Lung (tissue), 12 donors: ENCODE results near the gene LDLRAD2. TPM values are rescaled to one million over a fixed set of nuclear protein-coding genes. Genes with fewer than 3 reads are reported as not detected.
A peak's percentile ranks its signal among the peaks of the same experiment; 100 is the strongest.

Experiments
- ATAC-seq: fragments of 200-7000 bp; cut with Tn5 transposase; one replicate; pipeline ENCODE4 v1.9.1; 2020; ENCODE audit warnings: moderate number of reproducible peaks; ENCODE audit not compliant: insufficient read depth, low FRiP score
- DNase-seq, 3 donors: peaks; one replicate each; pipeline ENCODE4 v3.0.0-alpha.2; 2013 to 2017
- H3K27ac ChIP-seq, 2 donors: one replicate each; pipeline ENCODE4 v1.5.1; 2013; ENCODE audit warnings: mild to moderate bottlenecking in 2 of 2, moderate library complexity in 2 of 2, control low read depth in 1 of 2, inconsistent platforms in 1 of 2, low read depth in 1 of 2, low read length in 1 of 2
- H3K27me3 ChIP-seq, 3 donors: one replicate each; pipeline ENCODE4 v1.5.1; 2013; ENCODE audit warnings: low read length in 2 of 3; ENCODE audit not compliant: control insufficient read depth in 3 of 3, insufficient read depth in 3 of 3
- H3K36me3 ChIP-seq, 4 donors: one replicate each; pipeline ENCODE4 v1.5.1; 2013; ENCODE audit warnings: low read length in 4 of 4, mild to moderate bottlenecking in 1 of 4, moderate library complexity in 1 of 4; ENCODE audit not compliant: control insufficient read depth in 4 of 4, insufficient read depth in 4 of 4
- H3K4me1 ChIP-seq, 5 donors: one replicate each; pipeline ENCODE4 v1.5.1; 2013; ENCODE audit warnings: low read length in 5 of 5, mild to moderate bottlenecking in 2 of 5, moderate library complexity in 1 of 5; ENCODE audit not compliant: control insufficient read depth in 5 of 5, insufficient read depth in 5 of 5
- H3K4me3 ChIP-seq: one replicate; pipeline ENCODE4 v1.5.1; 2013; ENCODE audit warnings: mild to moderate bottlenecking, control low read depth, moderate library complexity
- H3K9ac ChIP-seq, 2 donors: one replicate each; pipeline ENCODE4 v1.5.1; 2013; ENCODE audit warnings: low read length in 2 of 2, control low read depth in 1 of 2; ENCODE audit not compliant: insufficient read depth in 1 of 2
- H3K9me3 ChIP-seq, 4 donors: one replicate each; pipeline ENCODE4 v1.5.1; 2013; ENCODE audit warnings: low read length in 3 of 4, mild to moderate bottlenecking in 1 of 4, moderate library complexity in 1 of 4; ENCODE audit not compliant: control insufficient read depth in 4 of 4, insufficient read depth in 3 of 4
- WGBS, 2 donors: extraction: QIAGEN DNeasy Blood & Tissue Kit; methylation state at CpG; one replicate each; pipeline ENCODE4 v1.1.7; 2013; 5-methylcytosine and 5-hydroxymethylcytosine counted together
- polyA plus RNA-seq, 2 donors: library from polyadenylated mRNA; stranded (reverse); fragments of 200-250 nt; gene quantifications; one replicate each; pipeline ENCODE4 v1.2.1, GENCODE V29; 2013
- total RNA-seq, 2 donors: library from RNA; depleted of rRNA in 1 of 2; stranded (reverse); fragments of >200 nt in 1 of 2; gene quantifications; one replicate each; pipeline ENCODE4 v1.2.1, GENCODE V29; 2014 to 2021
- TF ChIP-seq, protein P1 (sequence below): IDR thresholded peaks from 2 replicates; pipeline ENCODE4 v1.5.1; 2012; ENCODE audit warnings: mild to moderate bottlenecking; ENCODE audit errors: control extremely low read depth, extremely low read depth
- donor health status: control.
- donor health status: control.
- donor health status: Bipolar disorder and iron deficiency.
- donor health status: healthy.
- donor health status: DM: yes; HTN: yes; CAD: no.

The LDLRAD2 gene
- total and polyA plus RNA-seq, 4 donors = 0.20 to 2.8 (median 0.54) TPM

DNA sequence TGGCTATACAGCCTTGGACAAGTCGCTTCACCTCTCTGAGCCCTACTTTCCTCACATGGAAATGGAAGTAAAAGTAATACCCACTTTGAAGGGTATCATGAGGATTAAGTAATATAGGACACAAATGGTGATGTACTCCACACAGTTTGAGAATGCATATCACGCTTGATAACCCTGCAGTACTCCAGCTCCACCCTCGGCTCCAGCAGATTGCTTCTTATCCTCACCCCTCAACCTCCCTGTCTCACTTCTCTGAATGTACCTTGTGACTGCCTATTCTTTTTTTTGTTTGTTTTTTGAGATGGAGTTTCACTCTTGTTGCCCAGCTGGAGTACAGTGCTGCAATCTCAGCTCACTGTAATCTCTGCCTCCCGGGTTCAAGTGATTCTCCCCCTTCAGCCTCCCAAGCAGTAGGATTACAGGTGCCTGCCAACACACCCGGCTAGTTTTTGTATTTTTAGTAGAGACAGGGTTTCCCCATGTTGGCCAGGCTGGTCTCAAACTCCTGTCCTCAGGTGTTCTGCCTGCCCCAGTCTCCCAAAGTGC lies 55.5 kb downstream of the LDLRAD2 start:
- TF ChIP-seq, protein P1, sequence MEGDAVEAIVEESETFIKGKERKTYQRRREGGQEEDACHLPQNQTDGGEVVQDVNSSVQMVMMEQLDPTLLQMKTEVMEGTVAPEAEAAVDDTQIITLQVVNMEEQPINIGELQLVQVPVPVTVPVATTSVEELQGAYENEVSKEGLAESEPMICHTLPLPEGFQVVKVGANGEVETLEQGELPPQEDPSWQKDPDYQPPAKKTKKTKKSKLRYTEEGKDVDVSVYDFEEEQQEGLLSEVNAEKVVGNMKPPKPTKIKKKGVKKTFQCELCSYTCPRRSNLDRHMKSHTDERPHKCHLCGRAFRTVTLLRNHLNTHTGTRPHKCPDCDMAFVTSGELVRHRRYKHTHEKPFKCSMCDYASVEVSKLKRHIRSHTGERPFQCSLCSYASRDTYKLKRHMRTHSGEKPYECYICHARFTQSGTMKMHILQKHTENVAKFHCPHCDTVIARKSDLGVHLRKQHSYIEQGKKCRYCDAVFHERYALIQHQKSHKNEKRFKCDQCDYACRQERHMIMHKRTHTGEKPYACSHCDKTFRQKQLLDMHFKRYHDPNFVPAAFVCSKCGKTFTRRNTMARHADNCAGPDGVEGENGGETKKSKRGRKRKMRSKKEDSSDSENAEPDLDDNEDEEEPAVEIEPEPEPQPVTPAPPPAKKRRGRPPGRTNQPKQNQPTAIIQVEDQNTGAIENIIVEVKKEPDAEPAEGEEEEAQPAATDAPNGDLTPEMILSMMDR = no peak
- WGBS, 2 donors = 84 to 90% methylated on average over 5 of the region's 5 CpGs
- H3K27ac ChIP-seq = no peak overlapping the region
- ATAC-seq = no peak
- no peak overlapping the region for H3K4me3 ChIP-seq
- peaks cover 0 to 2% (median 0%) of the 10 kb centered on the region in 4 donors for H3K9me3 ChIP-seq
- no peak for DNase-seq
- no peak overlapping the region for H3K9ac ChIP-seq
- no peaks in the 10 kb centered on the region for H3K27me3 ChIP-seq
- peaks cover 0 to 4% (median 0%) of the 10 kb centered on the region in 5 donors for H3K4me1 ChIP-seq
- H3K36me3 ChIP-seq = peaks cover 5 to 44% (median 23%) of the 10 kb centered on the region in 4 donors

DNA sequence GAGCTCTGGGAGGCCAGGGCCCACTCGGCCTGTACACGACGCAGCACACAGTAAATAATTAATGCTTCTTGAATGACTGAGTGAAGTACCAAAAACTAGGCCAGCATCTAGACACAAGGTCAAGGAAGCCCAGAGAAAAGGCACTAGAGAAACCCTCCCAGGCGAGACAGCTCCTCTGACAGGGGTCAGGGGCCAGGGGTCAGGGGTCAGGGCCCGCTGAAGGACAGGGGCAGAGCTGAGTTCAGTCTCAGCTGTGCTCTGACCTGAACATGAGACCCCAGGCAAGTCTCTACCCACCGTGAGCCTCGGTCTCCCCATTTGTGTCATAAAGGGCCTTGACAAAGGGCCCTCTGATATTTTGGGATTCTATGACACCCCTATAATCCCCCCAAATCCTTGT lies 56.4 kb downstream of the LDLRAD2 start:
- ATAC-seq = no peak
- no peak for DNase-seq
- H3K36me3 ChIP-seq = peaks cover 5 to 53% (median 26%) of the 10 kb centered on the region in 4 donors
- TF ChIP-seq, protein P1 = no peak
- no peak overlapping the region for H3K4me3 ChIP-seq
- peaks cover 0 to 4% (median 0%) of the 10 kb centered on the region in 5 donors for H3K4me1 ChIP-seq
- H3K9ac ChIP-seq = no peak overlapping the region
- H3K27me3 ChIP-seq = no peaks in the 10 kb centered on the region
- WGBS, 2 donors = 91 to 95% methylated on average over 7 of the region's 7 CpGs
- peaks cover 0 to 2% (median 0%) of the 10 kb centered on the region in 4 donors for H3K9me3 ChIP-seq
- no peak overlapping the region for H3K27ac ChIP-seq

DNA sequence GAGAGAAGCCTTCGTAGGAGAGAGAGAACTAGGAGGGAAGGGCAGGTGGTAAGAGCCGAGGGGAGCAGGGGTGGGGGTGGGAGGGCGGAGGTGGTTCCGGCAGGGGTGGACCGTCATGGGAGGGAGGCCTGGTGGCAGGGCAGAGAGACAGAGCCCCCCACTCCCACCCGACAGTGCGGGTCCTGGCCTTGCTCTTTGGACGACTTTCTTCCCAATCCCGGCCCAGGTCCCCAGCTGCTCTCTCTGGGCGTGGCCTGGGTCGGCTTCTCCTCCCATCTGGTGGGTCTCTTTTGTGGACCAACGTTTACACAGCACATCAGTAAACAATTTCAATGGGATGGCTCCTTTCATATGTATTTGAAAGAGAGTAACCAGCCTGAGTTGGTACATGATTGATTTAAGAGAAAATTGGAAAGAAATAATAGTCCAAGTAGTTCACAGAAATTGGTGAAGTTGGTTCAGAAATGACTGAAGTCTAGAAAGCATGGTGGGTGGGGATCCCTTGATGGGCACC lies 56.9 kb downstream of the LDLRAD2 start:
- Histone ChIP-seq H3K27ac (peak overlapping the region in 1 of 2 donors; percentile 5), H3K9ac (no peak overlapping the region), H3K36me3 (peaks cover 6 to 55% (median 28%) of the 10 kb centered on the region in 4 donors), H3K27me3 (no peaks in the 10 kb centered on the region), H3K9me3 (peaks cover 0 to 2% (median 0%) of the 10 kb centered on the region in 4 donors), H3K4me3 (no peak overlapping the region), H3K4me1 (peaks cover 0 to 4% (median 0%) of the 10 kb centered on the region in 5 donors)
- no peak for ATAC-seq
- TF ChIP-seq, protein P1 = no peak
- 86 to 87% methylated on average over 9 to 12 of the region's 12 CpGs for WGBS, 2 donors
- no peak for DNase-seq
